GM19023 (cell line): ENCODE results near the gene FA2H.
"Not testable (repeated sequence)": the region's sequence is repeated elsewhere in the genome, so short reads cannot be mapped to it uniquely, and the experiment has no call there.

Experiments used
- ATAC-seq: cut with Tn5 transposase; IDR thresholded peaks from one replicate; pipeline ENCODE4 v1.9.1; 2021; ENCODE audit warnings: mild to moderate bottlenecking, moderate library complexity; ENCODE audit not compliant: unreplicated experiment

Gene FA2H

GRCh38 chr16:74695450-74696422 is 78.9 kb downstream of the FA2H start:
- ATAC-seq: peak; percentile 75

GRCh38 chr16:74691093-74691855 is 83.3 kb downstream of the FA2H start:
- no peak for ATAC-seq

- no peak for ATAC-seq
Observed at GRCh38 chr16:74682556-74682955, 92.1 kb downstream of the FA2H start.

GRCh38 chr16:74680681-74681080 is 93.9 kb downstream of the FA2H start:
- ATAC-seq: no peak

GRCh38 chr16:74679983-74680382 is 94.6 kb downstream of the FA2H start:
- no peak for ATAC-seq

- no peak for ATAC-seq
Observed at GRCh38 chr16:74677868-74678267, 96.8 kb downstream of the FA2H start.

- no peak for ATAC-seq
Observed at GRCh38 chr16:74673876-74674275, 100.7 kb downstream of the FA2H start.

- ATAC-seq: not testable (repeated sequence)
Observed at GRCh38 chr16:74668877-74669276, 105.7 kb downstream of the FA2H start.

- no peak for ATAC-seq
Observed at GRCh38 chr16:74667255-74667700, 107.3 kb downstream of the FA2H start.

- ATAC-seq: peak; percentile 100
Observed at GRCh38 chr16:74666425-74667254, 108.0 kb downstream of the FA2H start, which contains the start of gene RFWD3. TSS of gene RFWD3 (minus strand) at chr16:74666877. CDS start at chr16:74661449, 5,428 bp downstream.

- ATAC-seq: no peak
Observed at GRCh38 chr16:74666010-74666421, 108.6 kb downstream of the FA2H start.
